Stimulated activated CD8-positive, alpha-beta memory T cell treated with anti-CD3 and anti-CD28 coated beads, Interleukin-12 subunit alpha, Interleukin-12 subunit beta, amount 100 ng/mL, for 4 hours (primary cell): ENCODE measurements around the gene MAN2A1.

Experiments
- DNase-seq: peaks from one replicate; pipeline ENCODE4 v3.0.0-alpha.2; 2020; ENCODE audit warnings: low read depth

Gene MAN2A1

GRCh38 chr5:109907731-109908130, 218.0 kb downstream of the MAN2A1 start:
- DNase-seq, result no peak

GRCh38 chr5:109908366-109908765, 218.6 kb downstream of the MAN2A1 start:
- DNase-seq, result no peak

GRCh38 chr5:109910874-109911273, 221.1 kb downstream of the MAN2A1 start:
- DNase-seq, result no peak

GRCh38 chr5:109911731-109912130, 222.0 kb downstream of the MAN2A1 start:
- DNase-seq, result no peak

- DNase-seq, result no peak
These were observed 225.2 kb downstream of the MAN2A1 start for GRCh38 chr5:109914906-109915305.

DNA sequence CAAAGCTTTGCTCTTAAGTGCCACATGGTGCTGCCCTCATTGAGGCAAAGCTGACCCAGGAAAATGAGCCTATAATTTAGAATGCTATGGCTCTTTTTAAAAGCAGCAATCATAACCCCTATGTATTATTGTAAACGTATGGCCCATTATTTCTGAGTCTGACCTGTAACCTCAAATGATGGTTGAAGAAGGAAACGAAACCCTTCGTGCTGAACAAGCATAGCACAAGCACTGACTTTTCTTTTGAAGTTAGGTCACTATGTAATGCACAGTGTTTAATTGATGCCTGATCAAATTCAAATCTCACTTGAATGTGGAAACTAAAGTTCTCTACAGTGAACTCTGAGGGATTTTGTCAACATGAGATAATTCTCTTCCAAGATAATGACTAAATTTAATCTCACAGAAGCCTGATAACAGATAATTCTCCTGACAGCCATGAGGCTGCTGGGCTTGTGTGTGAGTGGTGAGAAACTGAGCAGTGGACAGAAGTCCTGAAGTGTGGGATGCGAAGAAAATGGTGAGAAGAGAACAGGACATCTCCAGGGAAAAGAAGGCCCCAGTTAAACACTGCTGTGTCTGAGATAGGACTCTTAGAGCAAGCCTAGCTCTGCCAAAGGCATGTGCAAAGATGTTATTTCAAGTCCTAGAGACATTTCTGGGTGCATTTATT, 226.9 kb downstream of the MAN2A1 start:
- DNase-seq, result no peak
